HepG2 (cell line): Measurements from ENCODE around the gene GPR61. TPM values are rescaled to one million over a fixed set of nuclear protein-coding genes. Genes with fewer than 3 reads are reported as not detected.

Source experiments
- CERS6 ChIP-seq: sonication (generic); formaldehyde crosslinking; IDR thresholded peaks from 2 replicates; pipeline ENCODE4 v1.5.0; 2020; ENCODE audit warnings: missing genetic modification reagents
- CREB3 ChIP-seq: sonication (generic); formaldehyde crosslinking; IDR thresholded peaks from 2 replicates; pipeline ENCODE4 v1.5.0; 2020; ENCODE audit warnings: missing genetic modification reagents
- DNMT1 ChIP-seq: sonication (generic); formaldehyde crosslinking; IDR thresholded peaks from 2 replicates; pipeline ENCODE4 v1.5.1; 2020; ENCODE audit warnings: mild to moderate bottlenecking, missing genetic modification reagents
- HDAC6 ChIP-seq: fragments of 200-600 bp; sonication (generic); IDR thresholded peaks from 2 replicates; pipeline ENCODE4 v1.7.0; 2017; ENCODE audit warnings: mild to moderate bottlenecking, antibody characterized with exemption, low read length, low read depth
- IKZF4 ChIP-seq: sonication (generic); formaldehyde crosslinking; IDR thresholded peaks from 2 replicates; pipeline ENCODE4 v1.5.1; 2020; ENCODE audit warnings: borderline replicate concordance, mild to moderate bottlenecking, low read depth, missing genetic modification reagents; ENCODE audit errors: not compliant biosample characterization
- KDM4B ChIP-seq: sonication (generic); formaldehyde crosslinking; IDR thresholded peaks from 2 replicates; pipeline ENCODE4 v1.4.0; 2020; ENCODE audit warnings: missing genetic modification reagents
- MXD3 ChIP-seq: IDR thresholded peaks from 2 replicates; pipeline ENCODE4 v1.6.1; 2016; ENCODE audit warnings: mild to moderate bottlenecking, missing biosample characterization, missing genetic modification reagents
- NR2F1 ChIP-seq, 2 experiments: fragments of 450-650 bp in 1 of 2; formaldehyde crosslinking in 1 of 2; IDR thresholded peaks; 2 replicates each; pipeline versions ENCODE4 v1.5.0 to v1.6.1; 2016 to 2020; ENCODE audit warnings: mild to moderate bottlenecking in 1 of 2, missing compliant biosample characterization in 1 of 2, missing genetic modification reagents in 1 of 2, moderate library complexity in 1 of 2
- TCF7L2 ChIP-seq: IDR thresholded peaks from 2 replicates; pipeline ENCODE4 v1.6.1; 2011; ENCODE audit warnings: mild to moderate bottlenecking, low read depth, low read length, moderate library complexity
- TFDP2 ChIP-seq: sonication (generic); formaldehyde crosslinking; IDR thresholded peaks from 2 replicates; pipeline ENCODE4 v1.4.0; 2020; ENCODE audit warnings: missing genetic modification reagents
- USF2 ChIP-seq, 2 experiments: sonication (generic) in 1 of 2; formaldehyde crosslinking in 1 of 2; IDR thresholded peaks; 2 replicates each; pipeline versions ENCODE4 v1.5.1 to v1.6.1; 2011 to 2020; ENCODE audit warnings: borderline replicate concordance in 1 of 2, low read depth in 1 of 2, low read length in 1 of 2, mild to moderate bottlenecking in 1 of 2, missing genetic modification reagents in 1 of 2, moderate library complexity in 1 of 2
- YY1 ChIP-seq: IDR thresholded peaks from 2 replicates; pipeline ENCODE4 v1.6.1; 2011; ENCODE audit warnings: low read length, low read depth, moderate library complexity, mild to moderate bottlenecking; ENCODE audit not compliant: insufficient read depth, insufficient replicate concordance
- ZBTB33 ChIP-seq: sonication (generic); formaldehyde crosslinking; IDR thresholded peaks from 2 replicates; pipeline ENCODE4 v1.4.0; 2020; ENCODE audit warnings: missing genetic modification reagents
- ZBTB38 ChIP-seq: sonication (generic); formaldehyde crosslinking; IDR thresholded peaks from 2 replicates; pipeline ENCODE4 v1.5.1; 2020; ENCODE audit warnings: mild to moderate bottlenecking, missing genetic modification reagents
- ZBTB7A ChIP-seq: sonication (generic); formaldehyde crosslinking; IDR thresholded peaks from 2 replicates; pipeline ENCODE4 v1.8.0; 2022; ENCODE audit warnings: mild to moderate bottlenecking, missing genetic modification reagents
- ZNF460 ChIP-seq: sonication (generic); formaldehyde crosslinking; IDR thresholded peaks from 2 replicates; pipeline ENCODE4 v1.5.1; 2020; ENCODE audit warnings: missing genetic modification reagents, mild to moderate bottlenecking, borderline replicate concordance
- ZNF614 ChIP-seq: IDR thresholded peaks from 2 replicates; pipeline ENCODE4 v1.6.1; 2018; ENCODE audit warnings: missing biosample characterization, missing genetic modification reagents, inconsistent platforms, borderline replicate concordance
- ZNF720 ChIP-seq: sonication (generic); formaldehyde crosslinking; IDR thresholded peaks from 2 replicates; pipeline ENCODE4 v1.4.0; 2020; ENCODE audit warnings: missing genetic modification reagents
- polyA plus RNA-seq, 8 experiments: library from polyadenylated mRNA; depleted of rRNA in 3 of 8; stranded (reverse) in 7 of 8; unstranded in 1 of 8; fragments of >200 nt; fragmentation: Illumina TruSeq in 4 of 8; extraction: Trizol in 4 of 8; gene quantifications; 2 replicates each; pipeline versions ENCODE4 v1.2.1 to v1.2.3, GENCODE V29; 2011 to 2016; ENCODE audit warnings: low read depth in 4 of 8, missing spikeins in 1 of 8, mixed read lengths in 1 of 8; ENCODE audit not compliant: insufficient read depth in 1 of 8
- total RNA-seq, 5 experiments: library from RNA; depleted of rRNA; stranded (reverse); fragments of >200 nt; fragmentation: Illumina TruSeq; extraction: Trizol; gene quantifications; 2 replicates each; pipeline ENCODE4 v1.2.3, GENCODE V29; 2016; ENCODE audit warnings: low read depth in 1 of 5

GPR61 gene
- total and polyA plus RNA-seq, 2 of the 13 experiments (the other 11 are each of a cell fraction or from before 2014, with no cell fraction given), result not detected

GRCh38 chr1:109532365-109533136 is 7.1 kb upstream of the GPR61 start (continued):
- TF ChIP-seq USF2 (IDR thresholded peaks at IDR 0.05; ENCODE audit: low read depth, low read length), result no peak
- no peak for TF ChIP-seq USF2 (CRISPR knock-in tag; IDR thresholded peaks at IDR 0.05; ENCODE audit: borderline replicate concordance)
- TF ChIP-seq ZNF460 (CRISPR knock-in tag), result no peak
- TF ChIP-seq MXD3 (CRISPR knock-in tag), result no peak
- no peak for TF ChIP-seq NR2F1 (CRISPR knock-in tag; IDR thresholded peaks at IDR 0.05)
- peak; percentile 44 for TF ChIP-seq YY1
- 0 out of 2 replicates have a peak, but pooled peaks have one; percentile 30 for TF ChIP-seq ZNF614
- TF ChIP-seq TFDP2 (CRISPR knock-in tag), result no peak
- no peak for TF ChIP-seq ZBTB7A (CRISPR knock-in tag)
- no peak for TF ChIP-seq CREB3 (CRISPR knock-in tag)
- TF ChIP-seq CERS6 (CRISPR knock-in tag), result no peak
- TF ChIP-seq KDM4B (CRISPR knock-in tag), result no peak
- no peak for TF ChIP-seq DNMT1 (CRISPR knock-in tag)
- TF ChIP-seq TCF7L2, result no peak
- no peak for TF ChIP-seq ZNF720 (CRISPR knock-in tag)
- 0 out of 2 replicates have a peak, but pooled peaks have one; percentile 32 for TF ChIP-seq ZBTB33 (CRISPR knock-in tag)
- TF ChIP-seq IKZF4, result peak; percentile 65
- no peak for TF ChIP-seq HDAC6
- TF ChIP-seq ZBTB38, result no peak; the same call in 1 of the 2 replicates
